Activated naive CD8-positive, alpha-beta T cell (primary cell): Measurements from ENCODE around the gene CXorf65.

Experiments
- H3K27ac Mint-ChIP-seq: one replicate; pipeline ENCODE4 v1.8.0; 2021; ENCODE audit warnings: mixed read lengths
- H3K27me3 Mint-ChIP-seq: one replicate; pipeline ENCODE4 v1.8.0; 2021; ENCODE audit warnings: mixed read lengths
- H3K36me3 Mint-ChIP-seq: one replicate; pipeline ENCODE4 v1.8.0; 2021; ENCODE audit warnings: mixed read lengths
- H3K4me1 Mint-ChIP-seq: one replicate; pipeline ENCODE4 v1.8.0; 2021; ENCODE audit warnings: low read depth, mixed read lengths
- H3K4me3 Mint-ChIP-seq: one replicate; pipeline ENCODE4 v1.8.0; 2021; ENCODE audit warnings: mild to moderate bottlenecking, mixed read lengths
- H3K9me3 Mint-ChIP-seq: one replicate; pipeline ENCODE4 v1.8.0; 2021; ENCODE audit warnings: low read depth, mixed read lengths

The CXorf65 gene

GRCh38 chrX:71117358-71117757 lies 10.8 kb upstream of the CXorf65 start:
- H3K27ac Mint-ChIP-seq: peak overlapping the region; percentile 50
- H3K9me3 Mint-ChIP-seq: no peaks in the 10 kb centered on the region
- H3K27me3 Mint-ChIP-seq: no peaks in the 10 kb centered on the region
- peaks cover 34% of the 10 kb centered on the region for H3K4me1 Mint-ChIP-seq
- H3K4me3 Mint-ChIP-seq: no peak overlapping the region
- no peaks in the 10 kb centered on the region for H3K36me3 Mint-ChIP-seq

DNA sequence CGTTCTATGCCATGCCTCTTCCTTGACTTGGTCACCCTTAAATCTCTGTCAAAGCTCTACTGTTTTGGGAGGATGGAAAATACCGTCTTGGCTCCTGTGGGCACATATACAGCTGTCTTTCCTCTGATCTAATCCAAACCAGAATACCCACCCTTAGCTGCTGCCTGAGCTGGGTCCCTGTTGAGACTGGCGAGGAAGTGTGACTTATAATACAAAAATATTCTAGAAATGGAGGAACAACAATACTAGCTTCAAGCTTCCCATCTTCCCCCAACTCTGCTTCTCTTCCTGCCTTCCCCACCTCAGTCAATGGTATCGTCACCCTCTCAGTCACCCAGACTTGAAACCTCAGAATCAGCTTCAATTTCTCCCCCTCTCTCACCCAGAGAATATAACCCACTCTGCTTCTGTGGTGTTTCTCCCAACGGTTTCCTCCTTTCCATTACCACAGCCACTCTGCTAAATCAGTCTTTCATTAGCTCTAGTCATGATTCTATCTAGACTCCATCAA lies 5.4 kb upstream of the CXorf65 start:
- Mint-ChIP-seq H3K36me3 (peaks cover 8% of the 10 kb centered on the region), H3K27me3 (no peaks in the 10 kb centered on the region), H3K9me3 (no peaks in the 10 kb centered on the region), H3K27ac (peak overlapping the region; percentile 98), H3K4me3 (peak overlapping the region; percentile 99), H3K4me1 (peaks cover 35% of the 10 kb centered on the region)

DNA sequence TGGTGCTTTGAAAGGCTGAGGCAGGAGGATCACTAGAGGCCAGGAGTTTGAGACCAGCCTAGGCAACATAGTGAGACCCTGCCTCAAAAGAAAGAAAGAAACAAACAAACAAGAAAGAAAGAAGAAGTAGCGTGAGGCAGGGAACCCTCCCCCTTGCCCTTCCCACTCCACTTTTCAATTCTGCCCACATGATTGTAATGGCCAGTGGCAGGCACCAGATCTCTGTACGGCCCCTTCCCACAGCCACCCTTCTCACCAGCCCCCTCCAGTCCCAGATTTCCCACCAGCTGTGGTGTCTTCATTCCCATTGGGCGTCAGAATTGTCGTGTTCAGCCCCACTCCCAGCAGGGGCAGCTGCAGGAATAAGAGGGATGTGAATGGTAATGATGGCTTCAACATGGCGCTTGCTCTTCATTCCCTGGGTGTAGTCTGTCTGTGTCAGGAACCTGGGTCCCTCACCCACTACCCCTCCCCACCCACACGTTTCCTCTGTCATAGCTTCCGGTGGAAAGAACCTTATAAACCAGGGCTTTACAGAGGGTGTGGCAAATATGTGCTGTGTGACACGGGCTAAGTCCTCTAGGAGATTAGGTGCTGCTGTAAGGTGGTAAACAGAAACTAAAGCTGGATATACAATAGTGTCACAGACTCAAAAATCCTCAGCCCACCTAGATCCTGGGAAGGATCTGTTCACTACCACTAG lies 4.8 kb upstream of the CXorf65 start, which contains the start of gene IL2RG:
Gene IL2RG, minus strand, starts transcription at position 437 of the 703 bp plus-strand sequence. Its CDS starts 38 bp downstream, at position 399.
- peaks cover 12% of the 10 kb centered on the region for H3K36me3 Mint-ChIP-seq
- H3K4me3 Mint-ChIP-seq: peak within 1 kb of the TSS; percentile 99
- H3K27ac Mint-ChIP-seq: peak within 1 kb of the TSS; percentile 98

DNA sequence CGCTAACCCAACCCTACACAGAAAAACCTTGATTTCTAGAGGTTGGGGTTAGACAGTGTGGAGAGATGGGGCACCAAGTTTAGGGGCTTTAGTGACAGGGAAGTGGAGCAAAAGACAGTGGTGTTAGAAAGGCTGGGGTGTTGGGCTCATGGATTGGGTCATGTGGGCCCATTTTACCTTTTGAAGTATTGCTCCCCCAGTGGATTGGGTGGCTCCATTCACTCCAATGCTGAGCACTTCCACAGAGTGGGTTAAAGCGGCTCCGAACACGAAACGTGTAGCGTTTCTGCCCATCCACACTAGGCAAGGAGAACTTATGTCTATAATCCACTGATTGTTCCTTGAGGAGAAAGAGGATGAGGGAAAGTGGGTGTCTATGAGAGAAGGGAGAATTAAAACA lies 2.5 kb upstream of the CXorf65 start:
- peak overlapping the region; percentile 99 for H3K4me3 Mint-ChIP-seq
- H3K36me3 Mint-ChIP-seq: peaks cover 18% of the 10 kb centered on the region
- peak overlapping the region; percentile 98 for H3K27ac Mint-ChIP-seq
- no peaks in the 10 kb centered on the region for H3K27me3 Mint-ChIP-seq
- no peaks in the 10 kb centered on the region for H3K9me3 Mint-ChIP-seq
- H3K4me1 Mint-ChIP-seq: peaks cover 53% of the 10 kb centered on the region

More for the DNA sequence above, 4.8 kb upstream of the CXorf65 start, which contains the start of gene IL2RG:
- no peaks in the 10 kb centered on the region for H3K9me3 Mint-ChIP-seq
- H3K27me3 Mint-ChIP-seq: no peaks in the 10 kb centered on the region
- peaks cover 39% of the 10 kb centered on the region for H3K4me1 Mint-ChIP-seq

- peaks cover 18% of the 10 kb centered on the region for H3K36me3 Mint-ChIP-seq
- H3K4me1 Mint-ChIP-seq: peaks cover 56% of the 10 kb centered on the region
- H3K27me3 Mint-ChIP-seq: no peaks in the 10 kb centered on the region
- H3K27ac Mint-ChIP-seq: peak overlapping the region; percentile 98
- peak overlapping the region; percentile 99 for H3K4me3 Mint-ChIP-seq
- no peaks in the 10 kb centered on the region for H3K9me3 Mint-ChIP-seq
Measured at GRCh38 chrX:71107762-71108360, 1.3 kb upstream of the CXorf65 start.

GRCh38 chrX:71107245-71107644 lies 705 bp upstream of the CXorf65 start:
- H3K36me3 Mint-ChIP-seq: peaks cover 18% of the 10 kb centered on the region
- peak overlapping the region; percentile 79 for H3K27ac Mint-ChIP-seq
- no peaks in the 10 kb centered on the region for H3K27me3 Mint-ChIP-seq
- H3K4me3 Mint-ChIP-seq: peak overlapping the region; percentile 99
- H3K9me3 Mint-ChIP-seq: no peaks in the 10 kb centered on the region
- H3K4me1 Mint-ChIP-seq: peaks cover 58% of the 10 kb centered on the region

DNA sequence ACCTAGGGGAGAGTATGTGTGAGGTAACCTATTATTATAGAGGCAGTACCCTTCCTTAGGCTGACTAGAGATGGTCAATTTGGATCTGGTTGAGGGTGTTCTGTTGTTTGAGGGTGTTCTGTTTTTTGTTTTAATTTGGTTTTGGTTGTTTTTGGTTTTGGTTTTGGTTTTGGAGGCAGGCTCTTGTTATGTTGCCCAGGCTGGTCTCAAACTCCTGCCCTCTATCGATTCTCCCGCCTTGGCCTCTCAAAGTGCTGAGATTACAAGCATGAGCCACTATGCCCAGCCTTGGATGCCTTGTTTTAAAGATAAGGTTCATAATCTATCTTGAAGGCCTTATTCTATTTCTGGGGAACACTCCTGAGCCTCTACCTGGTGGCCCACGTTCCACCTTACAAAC lies 912 bp downstream of the CXorf65 start:
- H3K27ac Mint-ChIP-seq: peak overlapping the region; percentile 91
- H3K36me3 Mint-ChIP-seq: peaks cover 14% of the 10 kb centered on the region
- no peaks in the 10 kb centered on the region for H3K27me3 Mint-ChIP-seq
- H3K4me1 Mint-ChIP-seq: peaks cover 71% of the 10 kb centered on the region
- H3K4me3 Mint-ChIP-seq: peak overlapping the region; percentile 79
- H3K9me3 Mint-ChIP-seq: no peaks in the 10 kb centered on the region

DNA sequence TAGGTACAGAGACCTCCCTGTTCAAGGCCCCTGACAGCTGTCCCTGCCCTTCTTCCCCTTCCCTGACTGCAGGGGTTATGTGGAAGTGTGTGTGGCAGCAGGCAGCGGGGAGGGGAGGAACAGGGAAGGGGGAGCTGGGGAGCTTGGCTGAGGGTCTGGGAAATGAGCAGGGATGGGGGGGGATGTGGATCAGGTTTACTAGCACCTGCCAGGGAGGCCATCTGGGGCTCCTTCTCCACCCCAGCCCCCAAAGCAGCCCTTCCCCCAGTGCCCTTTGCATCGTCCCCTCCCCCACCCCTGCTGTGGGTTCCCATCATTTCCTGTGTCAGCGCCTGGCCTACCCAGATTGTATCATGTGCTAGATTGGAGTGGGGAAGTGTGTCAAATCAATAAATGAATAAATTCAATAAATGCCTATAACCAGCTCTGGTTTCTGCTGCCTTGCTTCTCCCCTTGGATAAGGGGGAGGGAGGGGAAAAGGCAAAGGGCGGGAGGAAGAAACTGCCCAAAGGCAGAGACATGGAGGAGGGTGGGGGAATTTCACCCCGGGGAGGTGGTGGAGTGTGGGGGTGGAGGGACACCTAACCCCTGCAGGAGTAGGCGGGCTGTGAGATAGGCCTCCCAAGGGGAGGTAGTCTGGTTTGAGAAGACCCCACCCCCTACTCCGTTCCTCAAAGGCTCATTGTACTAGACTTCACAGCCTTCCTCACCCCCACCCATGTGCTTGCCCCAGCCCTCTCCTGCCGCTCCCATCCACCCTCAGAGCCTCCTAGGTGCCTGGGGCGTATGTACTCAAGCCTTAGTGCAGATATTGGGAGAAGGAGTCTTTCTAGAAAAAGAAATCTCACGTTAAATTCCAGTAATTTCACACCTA lies 3.2 kb downstream of the CXorf65 start:
- H3K27ac Mint-ChIP-seq: peak overlapping the region; percentile 87
- H3K27me3 Mint-ChIP-seq: no peaks in the 10 kb centered on the region
- H3K36me3 Mint-ChIP-seq: peaks cover 11% of the 10 kb centered on the region

DNA sequence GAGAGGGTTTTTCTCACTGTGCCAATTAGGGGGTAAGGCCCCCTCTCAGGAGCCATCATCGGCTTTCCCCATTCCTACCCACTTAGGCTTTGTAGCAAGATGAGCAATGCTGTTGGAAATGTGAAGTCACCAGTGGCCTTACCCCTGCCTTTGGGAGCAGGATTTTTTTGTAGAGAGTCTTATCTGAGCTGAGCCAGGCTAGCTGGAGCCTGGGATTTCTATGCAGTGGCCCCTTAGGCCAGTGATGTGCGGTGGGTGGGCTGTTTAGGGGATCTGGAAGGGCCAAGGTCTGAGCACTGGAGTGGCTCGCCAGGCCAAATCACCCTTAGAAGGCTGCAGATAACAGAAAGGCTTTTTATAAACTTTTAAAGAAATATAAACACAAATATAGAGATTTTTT lies 4.2 kb downstream of the CXorf65 start:
- no peaks in the 10 kb centered on the region for H3K27me3 Mint-ChIP-seq
- H3K36me3 Mint-ChIP-seq: peaks cover 10% of the 10 kb centered on the region
- peak overlapping the region; percentile 78 for H3K27ac Mint-ChIP-seq
- H3K9me3 Mint-ChIP-seq: no peaks in the 10 kb centered on the region
- peaks cover 81% of the 10 kb centered on the region for H3K4me1 Mint-ChIP-seq
- peak overlapping the region; percentile 60 for H3K4me3 Mint-ChIP-seq

More for the DNA sequence above, 3.2 kb downstream of the CXorf65 start:
- peak overlapping the region; percentile 82 for H3K4me3 Mint-ChIP-seq
- no peaks in the 10 kb centered on the region for H3K9me3 Mint-ChIP-seq
- peaks cover 82% of the 10 kb centered on the region for H3K4me1 Mint-ChIP-seq

DNA sequence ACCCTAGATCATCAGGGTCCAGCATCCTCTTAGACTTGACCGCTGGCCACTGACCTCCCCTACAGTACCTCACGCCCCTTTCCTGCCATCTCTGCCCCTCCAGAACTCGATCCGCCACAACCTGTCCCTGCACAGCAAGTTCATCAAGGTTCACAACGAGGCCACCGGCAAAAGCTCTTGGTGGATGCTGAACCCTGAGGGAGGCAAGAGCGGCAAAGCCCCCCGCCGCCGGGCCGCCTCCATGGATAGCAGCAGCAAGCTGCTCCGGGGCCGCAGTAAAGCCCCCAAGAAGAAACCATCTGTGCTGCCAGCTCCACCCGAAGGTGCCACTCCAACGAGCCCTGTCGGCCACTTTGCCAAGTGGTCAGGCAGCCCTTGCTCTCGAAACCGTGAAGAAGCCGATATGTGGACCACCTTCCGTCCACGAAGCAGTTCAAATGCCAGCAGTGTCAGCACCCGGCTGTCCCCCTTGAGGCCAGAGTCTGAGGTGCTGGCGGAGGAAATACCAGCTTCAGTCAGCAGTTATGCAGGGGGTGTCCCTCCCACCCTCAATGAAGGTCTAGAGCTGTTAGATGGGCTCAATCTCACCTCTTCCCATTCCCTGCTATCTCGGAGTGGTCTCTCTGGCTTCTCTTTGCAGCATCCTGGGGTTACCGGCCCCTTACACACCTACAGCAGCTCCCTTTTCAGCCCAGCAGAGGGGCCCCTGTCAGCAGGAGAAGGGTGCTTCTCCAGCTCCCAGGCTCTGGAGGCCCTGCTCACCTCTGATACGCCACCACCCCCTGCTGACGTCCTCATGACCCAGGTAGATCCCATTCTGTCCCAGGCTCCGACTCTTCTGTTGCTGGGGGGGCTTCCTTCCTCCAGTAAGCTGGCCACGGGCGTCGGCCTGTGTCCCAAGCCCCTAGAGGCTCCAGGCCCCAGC lies 5.7 kb downstream of the CXorf65 start:
- Mint-ChIP-seq H3K36me3 (peaks cover 4% of the 10 kb centered on the region), H3K27ac (peak overlapping the region; percentile 34), H3K4me3 (no peak overlapping the region), H3K9me3 (no peaks in the 10 kb centered on the region), H3K27me3 (no peaks in the 10 kb centered on the region), H3K4me1 (peaks cover 73% of the 10 kb centered on the region)

- peak overlapping the region; percentile 50 for H3K27ac Mint-ChIP-seq
- H3K27me3 Mint-ChIP-seq: no peaks in the 10 kb centered on the region
- H3K4me1 Mint-ChIP-seq: peaks cover 71% of the 10 kb centered on the region
- no peaks in the 10 kb centered on the region for H3K36me3 Mint-ChIP-seq
- no peaks in the 10 kb centered on the region for H3K9me3 Mint-ChIP-seq
- H3K4me3 Mint-ChIP-seq: peak overlapping the region; percentile 50
Measured at GRCh38 chrX:71099736-71100135, 6.8 kb downstream of the CXorf65 start.

DNA sequence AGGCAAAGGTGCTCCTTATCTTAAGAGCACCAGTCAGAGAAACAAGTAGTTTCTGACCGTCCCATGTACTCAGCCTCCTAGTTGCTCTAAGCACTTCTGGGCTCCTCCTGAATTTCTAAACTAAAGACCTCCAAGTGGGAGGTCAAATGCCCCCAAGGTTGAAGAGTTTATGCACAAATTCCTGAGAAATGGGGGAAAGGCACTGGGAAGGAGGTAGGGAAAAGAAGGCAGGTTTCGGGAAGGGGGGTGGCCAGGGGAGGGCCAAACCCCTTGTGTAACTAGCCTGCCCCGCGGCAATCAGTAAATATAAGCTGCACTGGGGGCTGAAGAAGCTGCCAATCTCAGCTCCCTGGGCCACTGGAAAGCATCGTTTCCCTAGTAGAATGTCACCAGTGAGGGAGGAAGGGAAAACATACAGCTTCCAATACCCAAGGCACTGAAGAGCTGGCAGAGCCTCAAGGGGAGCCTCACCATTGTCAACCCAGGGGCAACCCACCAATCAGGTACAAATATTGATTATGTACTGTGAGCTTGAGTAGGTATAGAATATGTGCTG lies 7.5 kb downstream of the CXorf65 start:
- Mint-ChIP-seq H3K4me1 (peaks cover 64% of the 10 kb centered on the region), H3K36me3 (no peaks in the 10 kb centered on the region), H3K4me3 (peak overlapping the region; percentile 50), H3K27me3 (no peaks in the 10 kb centered on the region), H3K9me3 (no peaks in the 10 kb centered on the region), H3K27ac (peak overlapping the region; percentile 50)

GRCh38 chrX:71098302-71098701 lies 8.2 kb downstream of the CXorf65 start:
- H3K4me3 Mint-ChIP-seq: peak overlapping the region; percentile 20
- H3K27ac Mint-ChIP-seq: peak overlapping the region; percentile 54
- H3K4me1 Mint-ChIP-seq: peaks cover 60% of the 10 kb centered on the region
- no peaks in the 10 kb centered on the region for H3K36me3 Mint-ChIP-seq
- no peaks in the 10 kb centered on the region for H3K9me3 Mint-ChIP-seq
- no peaks in the 10 kb centered on the region for H3K27me3 Mint-ChIP-seq

DNA sequence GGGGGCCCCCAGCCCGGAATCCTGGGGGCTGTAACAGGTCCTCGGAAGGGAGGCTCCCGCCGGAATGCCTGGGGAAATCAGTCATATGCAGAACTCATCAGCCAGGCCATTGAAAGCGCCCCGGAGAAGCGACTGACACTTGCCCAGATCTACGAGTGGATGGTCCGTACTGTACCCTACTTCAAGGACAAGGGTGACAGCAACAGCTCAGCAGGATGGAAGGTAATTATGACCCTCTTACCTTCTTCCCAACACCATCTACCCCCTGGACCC lies 9.8 kb downstream of the CXorf65 start:
- Mint-ChIP-seq H3K4me3 (peak overlapping the region; percentile 97), H3K9me3 (no peaks in the 10 kb centered on the region), H3K4me1 (peaks cover 46% of the 10 kb centered on the region), H3K36me3 (no peaks in the 10 kb centered on the region), H3K27me3 (no peaks in the 10 kb centered on the region), H3K27ac (no peak overlapping the region)
